IMR-90 (cell line): ENCODE results near the gene TBC1D16.

ENCODE experiments used
- BHLHE40 ChIP-seq: fragments of 150-350 bp; IDR thresholded peaks from 2 replicates; pipeline ENCODE4 v1.6.1; 2016; ENCODE audit warnings: mild to moderate bottlenecking, low read depth, low read length
- CEBPB ChIP-seq: IDR thresholded peaks from 2 replicates; pipeline ENCODE4 v1.6.1; 2012; ENCODE audit warnings: low read depth, low read length, improper control_type of control experiment
- FOS ChIP-seq: fragments of 150-350 bp; IDR thresholded peaks from 2 replicates; pipeline ENCODE4 v1.6.1; 2016; ENCODE audit warnings: low read depth, low read length
- MXI1 ChIP-seq: IDR thresholded peaks from 2 replicates; pipeline ENCODE4 v1.6.1; 2012; ENCODE audit warnings: low read depth, mild to moderate bottlenecking, low read length, moderate library complexity, borderline replicate concordance
- NFE2L2 ChIP-seq: fragments of 150-350 bp; IDR thresholded peaks from 2 replicates; pipeline ENCODE4 v1.6.1; 2016; ENCODE audit warnings: low read depth, mild to moderate bottlenecking, low read length
- POLR2A ChIP-seq: IDR thresholded peaks from 2 replicates; pipeline ENCODE4 v1.6.1; 2012; ENCODE audit warnings: mild to moderate bottlenecking, low read depth, low read length
- RAD21 ChIP-seq: IDR thresholded peaks from 2 replicates; pipeline ENCODE4 v1.6.1; 2012; ENCODE audit warnings: low read length, improper control_type of control experiment
- RFX5 ChIP-seq: IDR thresholded peaks from 2 replicates; pipeline ENCODE4 v1.8.0; 2012; ENCODE audit warnings: low read depth, mild to moderate bottlenecking, low read length, moderate library complexity
- SMC3 ChIP-seq: fragments of 150-350 bp; IDR thresholded peaks from 2 replicates; pipeline ENCODE4 v1.6.1; 2016; ENCODE audit warnings: low read depth, mild to moderate bottlenecking, antibody characterized with exemption, low read length, moderate library complexity
- TF ChIP-seq, protein P1 (sequence below): conservative IDR thresholded peaks from 2 replicates; pipeline ENCODE4 v1.5.1; 2012; ENCODE audit warnings: mild to moderate bottlenecking, low read depth, low read length, improper control_type of control experiment
- TF ChIP-seq, protein P2 (sequence below): fragments of 150-350 bp; IDR thresholded peaks from 2 replicates; pipeline ENCODE4 v1.6.1; 2016; ENCODE audit warnings: low read depth, mild to moderate bottlenecking, low read length, moderate library complexity, borderline replicate concordance
- TF ChIP-seq, protein P3 (sequence below): fragments of 150-350 bp; IDR thresholded peaks from 2 replicates; pipeline ENCODE4 v1.6.1; 2017; ENCODE audit warnings: mild to moderate bottlenecking, antibody characterized with exemption, low read length, low read depth

- TF ChIP-seq RFX5, result no peak
- TF ChIP-seq POLR2A, result no peak
- TF ChIP-seq, protein P1, sequence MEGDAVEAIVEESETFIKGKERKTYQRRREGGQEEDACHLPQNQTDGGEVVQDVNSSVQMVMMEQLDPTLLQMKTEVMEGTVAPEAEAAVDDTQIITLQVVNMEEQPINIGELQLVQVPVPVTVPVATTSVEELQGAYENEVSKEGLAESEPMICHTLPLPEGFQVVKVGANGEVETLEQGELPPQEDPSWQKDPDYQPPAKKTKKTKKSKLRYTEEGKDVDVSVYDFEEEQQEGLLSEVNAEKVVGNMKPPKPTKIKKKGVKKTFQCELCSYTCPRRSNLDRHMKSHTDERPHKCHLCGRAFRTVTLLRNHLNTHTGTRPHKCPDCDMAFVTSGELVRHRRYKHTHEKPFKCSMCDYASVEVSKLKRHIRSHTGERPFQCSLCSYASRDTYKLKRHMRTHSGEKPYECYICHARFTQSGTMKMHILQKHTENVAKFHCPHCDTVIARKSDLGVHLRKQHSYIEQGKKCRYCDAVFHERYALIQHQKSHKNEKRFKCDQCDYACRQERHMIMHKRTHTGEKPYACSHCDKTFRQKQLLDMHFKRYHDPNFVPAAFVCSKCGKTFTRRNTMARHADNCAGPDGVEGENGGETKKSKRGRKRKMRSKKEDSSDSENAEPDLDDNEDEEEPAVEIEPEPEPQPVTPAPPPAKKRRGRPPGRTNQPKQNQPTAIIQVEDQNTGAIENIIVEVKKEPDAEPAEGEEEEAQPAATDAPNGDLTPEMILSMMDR, result no peak
- TF ChIP-seq, protein P2, sequence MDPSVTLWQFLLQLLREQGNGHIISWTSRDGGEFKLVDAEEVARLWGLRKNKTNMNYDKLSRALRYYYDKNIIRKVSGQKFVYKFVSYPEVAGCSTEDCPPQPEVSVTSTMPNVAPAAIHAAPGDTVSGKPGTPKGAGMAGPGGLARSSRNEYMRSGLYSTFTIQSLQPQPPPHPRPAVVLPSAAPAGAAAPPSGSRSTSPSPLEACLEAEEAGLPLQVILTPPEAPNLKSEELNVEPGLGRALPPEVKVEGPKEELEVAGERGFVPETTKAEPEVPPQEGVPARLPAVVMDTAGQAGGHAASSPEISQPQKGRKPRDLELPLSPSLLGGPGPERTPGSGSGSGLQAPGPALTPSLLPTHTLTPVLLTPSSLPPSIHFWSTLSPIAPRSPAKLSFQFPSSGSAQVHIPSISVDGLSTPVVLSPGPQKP, result no peak
- no peak for TF ChIP-seq RAD21
- no peak for TF ChIP-seq CEBPB
- TF ChIP-seq BHLHE40, result no peak
- TF ChIP-seq SMC3, result no peak
- no peak for TF ChIP-seq MXI1
- TF ChIP-seq, protein P3, sequence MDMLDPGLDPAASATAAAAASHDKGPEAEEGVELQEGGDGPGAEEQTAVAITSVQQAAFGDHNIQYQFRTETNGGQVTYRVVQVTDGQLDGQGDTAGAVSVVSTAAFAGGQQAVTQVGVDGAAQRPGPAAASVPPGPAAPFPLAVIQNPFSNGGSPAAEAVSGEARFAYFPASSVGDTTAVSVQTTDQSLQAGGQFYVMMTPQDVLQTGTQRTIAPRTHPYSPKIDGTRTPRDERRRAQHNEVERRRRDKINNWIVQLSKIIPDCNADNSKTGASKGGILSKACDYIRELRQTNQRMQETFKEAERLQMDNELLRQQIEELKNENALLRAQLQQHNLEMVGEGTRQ, result no peak
- TF ChIP-seq NFE2L2, result no peak
- TF ChIP-seq FOS, result no peak
Observed at GRCh38 chr17:79996291-79996690, 39.4 kb downstream of the TBC1D16 start.
